Endothelial cell of umbilical vein (primary cell): ENCODE measurements around the gene TWIST2. TPM values are rescaled to one million over a fixed set of nuclear protein-coding genes. Genes with fewer than 3 reads are reported as not detected.

Source experiments
- BruUV-seq: library from RNA; stranded (reverse); fragments of 400-500 nt; replicated peaks from 2 replicates; lab custom pipeline; 2021; lab: Mats Ljungman, UMichigan
- CTCF ChIA-PET: fragments of 300-600, 350-600 bp; sonication (Branson Sonifier 250); formaldehyde crosslinking; loops from one replicate; lab custom pipeline; 2021; ENCODE audit warnings: antibody characterized with exemption, inconsistent platforms; lab: Charles Lee
- POLR2A ChIA-PET: fragments of 300-600, 350-600 bp; sonication (Branson Sonifier 250); formaldehyde crosslinking; loops from one replicate; lab custom pipeline; 2021; ENCODE audit warnings: antibody characterized with exemption, inconsistent platforms; lab: Charles Lee
- DNase-seq: peaks from one replicate; pipeline ENCODE4 v3.0.0-alpha.2; 2011; ENCODE audit warnings: low read depth, low spot score
- FAIRE-seq: peaks from 2 replicates; lab custom pipeline; 2011; peaks lifted over from hg19 to GRCh38; lab: Jason Lieb, UNC
- H2AFZ ChIP-seq: 2 replicates; pipeline ENCODE4 v1.6.0; 2012; ENCODE audit warnings: low read depth, low read length, control low read depth, inconsistent platforms
- H3K27ac ChIP-seq: 2 replicates; pipeline ENCODE4 v1.5.1; 2011; ENCODE audit warnings: low read depth, mild to moderate bottlenecking, control low read depth, low read length, moderate library complexity; ENCODE audit not compliant: insufficient read depth
- H3K27me3 ChIP-seq, 2 experiments: 2 replicates each; pipeline versions ENCODE4 v1.6.0 to v1.6.1; 2011; ENCODE audit warnings: low read length in 2 of 2, mixed read lengths in 1 of 2; ENCODE audit not compliant: control insufficient read depth in 2 of 2, insufficient read depth in 2 of 2
- H3K36me3 ChIP-seq, 2 experiments: 2 replicates in 1 of 2; 3 replicates in 1 of 2; pipeline ENCODE4 v1.5.1; 2011; ENCODE audit warnings: low read length in 2 of 2, mild to moderate bottlenecking in 1 of 2, moderate library complexity in 1 of 2; ENCODE audit not compliant: control insufficient read depth in 2 of 2, insufficient read depth in 2 of 2; ENCODE audit errors: extremely low read depth in 1 of 2
- H3K4me1 ChIP-seq: 3 replicates; pipeline ENCODE4 v1.5.1; 2011; ENCODE audit warnings: mild to moderate bottlenecking, low read length; ENCODE audit not compliant: control insufficient read depth, insufficient read depth; ENCODE audit errors: extremely low read depth
- H3K4me2 ChIP-seq: 2 replicates; pipeline ENCODE4 v1.6.1; 2011; ENCODE audit warnings: low read length, control low read depth, mixed read lengths; ENCODE audit not compliant: insufficient read depth
- H3K4me3 ChIP-seq, 3 experiments: fragments of 200-600 bp in 1 of 3; sonication (generic), shearing (Covaris generic) in 1 of 3; replicated peaks in 1 of 3; 2 replicates each; pipeline ENCODE4 v1.5.1; 2011 to 2016; ENCODE audit warnings: control low read depth in 3 of 3, low read length in 3 of 3, mild to moderate bottlenecking in 2 of 3, inconsistent platforms in 1 of 3, low read depth in 1 of 3, moderate library complexity in 1 of 3; ENCODE audit not compliant: insufficient read depth in 1 of 3
- H3K79me2 ChIP-seq: 2 replicates; pipeline ENCODE4 v1.6.0; 2012; ENCODE audit warnings: low read length, inconsistent platforms; ENCODE audit not compliant: control insufficient read depth, insufficient read depth
- H3K9ac ChIP-seq: replicated peaks from 2 replicates; pipeline ENCODE3; 2011; ENCODE audit warnings: low read length, control low read depth; ENCODE audit not compliant: insufficient read depth; ENCODE audit errors: extremely low read depth
- H3K9me1 ChIP-seq: replicated peaks from 3 replicates; pipeline ENCODE4 v1.6.0; 2011; ENCODE audit warnings: mild to moderate bottlenecking, low read length; ENCODE audit not compliant: control insufficient read depth, insufficient read depth; ENCODE audit errors: extremely low read depth
- H3K9me3 ChIP-seq: replicated peaks from 2 replicates; pipeline ENCODE4 v1.5.1; 2012; ENCODE audit warnings: low read length, inconsistent platforms; ENCODE audit not compliant: control insufficient read depth, insufficient read depth
- H4K20me1 ChIP-seq: replicated peaks from 2 replicates; pipeline ENCODE3; 2011; ENCODE audit warnings: mild to moderate bottlenecking, low read length; ENCODE audit not compliant: control insufficient read depth, insufficient read depth; ENCODE audit errors: extremely low read depth
- CTCF ChIP-seq, 2 donors: IDR thresholded peaks; 1 replicate in 1 of 2; 2 replicates in 1 of 2; pipeline ENCODE4 v1.5.1; 2011; ENCODE audit warnings: low read length in 2 of 2, mild to moderate bottlenecking in 2 of 2, moderate library complexity in 2 of 2, control low read depth in 1 of 2, inconsistent platforms in 1 of 2, low read depth in 1 of 2; ENCODE audit not compliant: insufficient read depth in 1 of 2; ENCODE audit errors: extremely low read depth in 1 of 2
- EZH2 ChIP-seq: IDR thresholded peaks from 2 replicates; pipeline ENCODE4 v1.6.1; 2012; ENCODE audit warnings: borderline replicate concordance, low read depth, mild to moderate bottlenecking, moderate library complexity, low read length, inconsistent platforms; ENCODE audit not compliant: severe bottlenecking
- FOS ChIP-seq: IDR thresholded peaks from 2 replicates; pipeline ENCODE4 v1.6.1; 2011; ENCODE audit warnings: mild to moderate bottlenecking, low read length, moderate library complexity, borderline replicate concordance; ENCODE audit not compliant: insufficient read depth
- GATA2 ChIP-seq: IDR thresholded peaks from 2 replicates; pipeline ENCODE4 v1.7.0; 2011; ENCODE audit warnings: low read depth, mild to moderate bottlenecking, moderate library complexity, mixed read lengths, low read length; ENCODE audit not compliant: insufficient read length, insufficient read depth
- JUN ChIP-seq: IDR thresholded peaks from 2 replicates; pipeline ENCODE4 v1.6.1; 2011; ENCODE audit warnings: borderline replicate concordance, low read depth; ENCODE audit not compliant: insufficient read length, insufficient read depth
- MAX ChIP-seq: IDR thresholded peaks from 2 replicates; pipeline ENCODE4 v1.6.1; 2011; ENCODE audit not compliant: insufficient read depth, insufficient read length
- MYC ChIP-seq: IDR thresholded peaks from one replicate; pipeline ENCODE4 v1.6.1; 2011; ENCODE audit warnings: mild to moderate bottlenecking, low read depth, low read length
- POLR2A ChIP-seq: IDR thresholded peaks from 2 replicates; pipeline ENCODE4 v1.6.1; 2012; ENCODE audit warnings: low read depth, mild to moderate bottlenecking, control low read depth, low read length
- POLR2AphosphoS5 ChIP-seq: IDR thresholded peaks from 2 replicates; pipeline ENCODE4 v1.6.1; 2012; ENCODE audit warnings: low read depth, mild to moderate bottlenecking, control low read depth, low read length, moderate library complexity; ENCODE audit not compliant: insufficient read depth
- dilution Hi-C: fragments of 300-500 bp; cut with MboI; formaldehyde crosslinking; loops from one replicate; pipeline ENCODE4 v1.15.0; 2019; ENCODE audit warnings: low sequenced_read_pairs; ENCODE audit not compliant: extremely low pct_ligation_motif_present
- intact Hi-C: fragments of 100-400 bp; cut with micrococcal nuclease; formaldehyde crosslinking; loops from one replicate; pipeline ENCODE4 v1.10.0; 2022
- polyA plus RNA-seq, 4 experiments: library from polyadenylated mRNA; depleted of rRNA in 3 of 4; stranded (reverse) in 3 of 4; unstranded in 1 of 4; fragments of >200 nt; gene quantifications; 2 replicates each; pipeline versions ENCODE4 v1.2.1 to v1.2.3, GENCODE V29; 2011 to 2012; ENCODE audit warnings: missing spikeins in 1 of 4
- total RNA-seq: library from RNA; stranded (reverse); gene quantifications from 2 replicates; pipeline ENCODE4 v1.2.3, GENCODE V29; 2021

The TWIST2 gene
- total and polyA plus RNA-seq, 2 donors (not counting 3 experiments of a cell fraction or from before 2014, with no cell fraction given), result 2.3 to 3.4 TPM

- Histone ChIP-seq H3K9me3 (no peaks in the 10 kb centered on the region), H3K79me2 (no peaks in the 10 kb centered on the region), H4K20me1 (no peaks in the 10 kb centered on the region), H3K36me3 (no peaks in the 10 kb centered on the region), H3K4me1 (peaks cover 3% of the 10 kb centered on the region), H3K4me3 (no peak overlapping the region), H3K27me3 (peaks cover 0 to 8% of the 10 kb centered on the region in 2 experiments), H3K4me2 (no peak overlapping the region), H3K27ac (no peak overlapping the region), H3K9ac (no peak overlapping the region), H3K9me1 (no peaks in the 10 kb centered on the region), H2AFZ (no peak overlapping the region)
- intact Hi-C loops (no loop called here), dilution Hi-C loops (no loop called here)
- no TSS peak for BruUV-seq
- TF ChIP-seq GATA2, result no peak
- no peak for TF ChIP-seq FOS
- no peak for TF ChIP-seq POLR2AphosphoS5
- TF ChIP-seq JUN, result no peak
- TF ChIP-seq EZH2, result no peak
- TF ChIP-seq CTCF (IDR thresholded peaks at IDR 0.05; ENCODE audit: extremely low read depth in 1 of 2, insufficient read depth in 1 of 2, low read depth in 1 of 2, low read length in 2 of 2), result no peak
- no peak for TF ChIP-seq MYC
- TF ChIP-seq MAX, result no peak
- TF ChIP-seq POLR2A, result no peak
- FAIRE-seq (no peak), DNase-seq (no peak)
- CTCF ChIA-PET, result interaction anchor here (0.8 kb wide), 1 partner anchor 67 kb away, joined by 3 read pairs; no protein-coding TSS in a partner anchor
- POLR2A ChIA-PET, result no interaction called here
These were observed 4.5 kb downstream of the TWIST2 start for GRCh38 chr2:238852206-238852869.
